Pancreas (tissue), 10 donors: Measurements from ENCODE around the gene SERPINH1. TPM values are rescaled to one million over a fixed set of nuclear protein-coding genes. Genes with fewer than 3 reads are reported as not detected.
"Not testable (repeated sequence)": the region's sequence is repeated elsewhere in the genome, so short reads cannot be mapped to it uniquely, and the experiment has no call there.

Source experiments
- ATAC-seq, 4 donors: fragments of 200-7000 bp; cut with Tn5 transposase; one replicate each; pipeline versions ENCODE4 v1.8.0 to v1.9.1; 2020; ENCODE audit warnings: mild to moderate bottlenecking in 4 of 4, moderate library complexity in 4 of 4
- DNase-seq, 6 donors: peaks; one replicate each; pipeline ENCODE4 v3.0.0-alpha.2; 2020
- FAIRE-seq: peaks from 2 replicates; lab custom pipeline; 2012; peaks lifted over from hg19 to GRCh38; lab: Jason Lieb, UNC
- H3K27ac ChIP-seq, 4 donors: fragments of 200-600 bp; sonication (generic); 1 replicate in 3 of 4; 2 replicates in 1 of 4; pipeline versions ENCODE4 v1.5.0 to v1.8.0; 2020
- H3K27me3 ChIP-seq, 4 donors: fragments of 200-600 bp; one replicate each; pipeline ENCODE4 v1.8.0; 2021
- H3K36me3 ChIP-seq, 3 donors: fragments of 200-600 bp; sonication (generic) in 1 of 3; one replicate each; pipeline versions ENCODE4 v1.5.0 to v1.8.0; 2020 to 2021
- H3K4me1 ChIP-seq, 3 donors: fragments of 200-600 bp; one replicate each; pipeline ENCODE4 v1.8.0; 2021
- H3K4me3 ChIP-seq, 4 donors: fragments of 200-600 bp; sonication (generic) in 2 of 4; one replicate each; pipeline versions ENCODE4 v1.5.0 to v1.8.0; 2020 to 2021
- H3K9me3 ChIP-seq, 4 donors: fragments of 200-600 bp; one replicate each; pipeline ENCODE4 v1.8.0; 2021
- CTCF ChIP-seq, 4 donors: fragments of 200-600 bp; sonication (generic) in 3 of 4; IDR thresholded peaks; one replicate each; pipeline versions ENCODE4 v1.5.0 to v1.8.0; 2021; ENCODE audit warnings: antibody characterized with exemption in 4 of 4
- WGBS, 2 donors: extraction: QIAGEN DNeasy Blood & Tissue Kit; methylation state at CpG; one replicate each; pipeline ENCODE4 v1.1.7; 2013; 5-methylcytosine and 5-hydroxymethylcytosine counted together
- intact Hi-C, 3 donors: fragments of 100-400 bp; cut with DNase I; formaldehyde crosslinking; loops; one replicate each; pipeline versions ENCODE4 v1.11.1 to v1.14.2; 2022
- polyA plus RNA-seq, 2 donors: library from polyadenylated mRNA; stranded (reverse); fragments of 200-250 nt; gene quantifications; one replicate each; pipeline ENCODE4 v1.2.3, GENCODE V29; 2013
- total RNA-seq, 6 donors: library from RNA; stranded (reverse); fragmentation: NEBNext Ultra II Directional in 4 of 6; extraction: Animal tissue kit (Norgen Biotek cat#: 25700) in 4 of 6; gene quantifications; one replicate each; pipeline versions ENCODE4 v1.2.1 to v1.2.4, GENCODE V29; 2021 to 2023
- donor health status: healthy with polysubstance abuse.
- donor health status: DM: no; HTN: no; CAD: no; lungs with moderate emphysema.
- donor health status: DM: no; HTN: no; CAD: no.
- donor health status: control.
- donor health status: control.
- donor health status: Bipolar disorder and iron deficiency.
- donor health status: DM: yes; HTN: yes; CAD: no.
- donor health status: DM: no; HTN: no; CAD: no.
- donor health status: DM: no; HTN: no; CAD: no.
- donor health status: DM: yes; HTN: yes; CAD: no.

Gene SERPINH1
- total and polyA plus RNA-seq, 8 donors: 9.3 to 87.7 (median 21.1) TPM

- H3K4me3 ChIP-seq: peak overlapping the region; percentile 55 to 83 (median 78)
- H3K9me3 ChIP-seq: no peaks in the 10 kb centered on the region
- DNase-seq (peak; percentile 51 to 83 (median 60)), FAIRE-seq (no peak), ATAC-seq (peak; percentile 64 to 74 (median 70))
- H3K27ac ChIP-seq: peak overlapping the region; percentile 78 to 91 (median 88)
- 41 to 48% methylated on average over 32 to 42 of the region's 42 CpGs for WGBS, 2 donors
- H3K27me3 ChIP-seq: no peaks in the 10 kb centered on the region
- TF ChIP-seq CTCF (IDR thresholded peaks at IDR 0.05): no peak
- intact Hi-C loops: no loop called here
- H3K36me3 ChIP-seq: no peaks in the 10 kb centered on the region
- no peaks in the 10 kb centered on the region for H3K4me1 ChIP-seq
Observed at GRCh38 chr11:75583718-75584658, 21.9 kb downstream of the SERPINH1 start.

- H3K4me3 ChIP-seq, DNase-seq, FAIRE-seq, H3K9me3 ChIP-seq, ATAC-seq, H3K27me3 ChIP-seq, H3K4me1 ChIP-seq, intact Hi-C loops, H3K36me3 ChIP-seq: not testable (repeated sequence)
- WGBS, 2 donors: 90 to 91% methylated on average over 12 of the region's 12 CpGs
- peak overlapping the region in 2 of 4 donors; percentile 89 to 91 for H3K27ac ChIP-seq
Observed at GRCh38 chr11:75584659-75585292, 22.7 kb downstream of the SERPINH1 start.

DNA sequence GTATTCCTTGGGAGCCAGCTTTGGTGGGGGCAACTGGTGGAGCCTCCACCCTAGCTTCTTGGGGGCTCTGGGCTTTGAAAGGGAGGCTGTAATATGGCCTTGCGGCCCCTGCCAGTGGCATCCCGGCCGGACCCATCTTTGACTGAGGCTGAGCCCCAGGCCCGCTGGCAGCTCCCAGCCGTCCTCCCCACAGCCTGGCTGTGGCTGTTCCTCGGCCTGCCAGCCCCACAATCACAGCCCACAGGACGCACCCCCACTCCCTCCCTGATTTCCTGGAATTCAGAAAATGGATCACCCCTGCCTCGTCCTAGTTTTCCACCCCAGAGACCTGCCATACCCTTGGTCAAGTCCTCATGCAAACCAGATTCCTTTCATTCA, 23.2 kb downstream of the SERPINH1 start:
- intact Hi-C loops: no loop called here
- TF ChIP-seq CTCF (IDR thresholded peaks at IDR 0.05): no peak
- 91 to 95% methylated on average over 8 of the region's 8 CpGs for WGBS, 2 donors
- no peak overlapping the region for H3K4me3 ChIP-seq
- no peaks in the 10 kb centered on the region for H3K9me3 ChIP-seq
- no peak overlapping the region for H3K27ac ChIP-seq
- ATAC-seq (no peak), DNase-seq (no peak), FAIRE-seq (no peak)
- H3K27me3 ChIP-seq: no peaks in the 10 kb centered on the region
- no peaks in the 10 kb centered on the region for H3K4me1 ChIP-seq
- no peaks in the 10 kb centered on the region for H3K36me3 ChIP-seq

GRCh38 chr11:75586395-75586794, 24.3 kb downstream of the SERPINH1 start:
- H3K9me3 ChIP-seq: no peaks in the 10 kb centered on the region
- no peak overlapping the region for H3K4me3 ChIP-seq
- FAIRE-seq (no peak), ATAC-seq (no peak), DNase-seq (no peak)
- no peaks in the 10 kb centered on the region for H3K4me1 ChIP-seq
- no peaks in the 10 kb centered on the region for H3K36me3 ChIP-seq
- intact Hi-C loops: no loop called here
- no peak for TF ChIP-seq CTCF (IDR thresholded peaks at IDR 0.05)
- WGBS, 2 donors: 90 to 96% methylated on average over 3 of the region's 3 CpGs
- no peak overlapping the region for H3K27ac ChIP-seq
- no peaks in the 10 kb centered on the region for H3K27me3 ChIP-seq

GRCh38 chr11:75588051-75588481, 26.0 kb downstream of the SERPINH1 start:
- FAIRE-seq (no peak), DNase-seq (peak in 3 of 6 donors; percentile 35 to 46 (median 39)), ATAC-seq (peak in 3 of 4 donors; percentile 15 to 34 (median 17))
- Histone ChIP-seq H3K27ac (no peak overlapping the region), H3K4me3 (no peak overlapping the region), H3K36me3 (no peaks in the 10 kb centered on the region), H3K27me3 (no peaks in the 10 kb centered on the region), H3K4me1 (peaks cover 0 to 6% (median 0%) of the 10 kb centered on the region in 3 donors), H3K9me3 (no peaks in the 10 kb centered on the region)
- no peak for TF ChIP-seq CTCF (IDR thresholded peaks at IDR 0.05)
- WGBS, 2 donors: 73 to 74% methylated on average over 6 of the region's 6 CpGs
- intact Hi-C loops: no loop called here
